ENCODE results near the gene SULT1C3. TPM values are rescaled to one million over a fixed set of nuclear protein-coding genes. Genes with fewer than 3 reads are reported as not detected.

The SULT1C3 gene
- total and polyA plus RNA-seq, 2 of the 13 experiments (the other 11 are each of a cell fraction or from before 2014, with no cell fraction given) = not detected

GRCh38 chr2:108288534-108289106 lies 48.9 kb downstream of the SULT1C3 start, which contains the start of gene SULT1C2 (continued):
- peak; percentile 41; the same call in 1 of the 2 replicates for TF ChIP-seq ZNF414 (CRISPR knock-in tag; IDR thresholded peaks at IDR 0.05)
- TF ChIP-seq ZNF746 (CRISPR knock-in tag; IDR thresholded peaks at IDR 0.05) = 0 out of 2 replicates have a peak, but pooled peaks have one; percentile 57
- no peak for TF ChIP-seq ZNF251 (CRISPR knock-in tag; IDR thresholded peaks at IDR 0.05)
- TF ChIP-seq KAT7 (CRISPR knock-in tag; IDR thresholded peaks at IDR 0.05; ENCODE audit: borderline replicate concordance) = peak; percentile 68; the same call in 1 of the 2 replicates
- no peak for TF ChIP-seq GTF2F1 (IDR thresholded peaks at IDR 0.05; ENCODE audit: low read length)
- TF ChIP-seq HNF1B (CRISPR knock-in tag; IDR thresholded peaks at IDR 0.05) = peak; percentile 54; the same call in 1 of the 2 replicates
- TF ChIP-seq RCOR2 (CRISPR knock-in tag; IDR thresholded peaks at IDR 0.05) = no peak
- no peak for TF ChIP-seq ARNTL (CRISPR knock-in tag; IDR thresholded peaks at IDR 0.05)
- no peak for TF ChIP-seq CENPX (CRISPR knock-in tag; IDR thresholded peaks at IDR 0.05)
- no peak for TF ChIP-seq CEBPZ (IDR thresholded peaks at IDR 0.05; ENCODE audit: low read length)
- 0 out of 2 replicates have a peak, but pooled peaks have one; percentile 22 for TF ChIP-seq CREM (IDR thresholded peaks at IDR 0.05)
- no peak for TF ChIP-seq CREM (CRISPR knock-in tag; IDR thresholded peaks at IDR 0.05)
- no peak for TF ChIP-seq HNRNPH1 (optimal IDR thresholded peaks at IDR 0.05; ENCODE audit: low read depth, low read length)
- no peak for TF ChIP-seq SRSF1 (optimal IDR thresholded peaks at IDR 0.05; ENCODE audit: low read depth, low read length)
- TF ChIP-seq ZBTB7A (CRISPR knock-in tag; IDR thresholded peaks at IDR 0.05) = no peak
- TF ChIP-seq HDAC2 (CRISPR knock-in tag; IDR thresholded peaks at IDR 0.05) = peak; percentile 50; the same call in 1 of the 2 replicates
- TF ChIP-seq RFXANK (CRISPR knock-in tag; IDR thresholded peaks at IDR 0.05) = no peak
- TF ChIP-seq DBP (CRISPR knock-in tag; IDR thresholded peaks at IDR 0.05; ENCODE audit: not compliant biosample characterization) = no peak
- peak; percentile 34; the same call in 1 of the 2 replicates for TF ChIP-seq IRF9 (CRISPR knock-in tag; IDR thresholded peaks at IDR 0.05; ENCODE audit: borderline replicate concordance)
- TF ChIP-seq ZNF792 (CRISPR knock-in tag; IDR thresholded peaks at IDR 0.05) = peak; percentile 76; the same call in 1 of the 2 replicates
- TF ChIP-seq ELF1 (CRISPR knock-in tag; IDR thresholded peaks at IDR 0.05) = no peak
- no peak for TF ChIP-seq NKX3-1 (CRISPR knock-in tag; IDR thresholded peaks at IDR 0.05)
- TF ChIP-seq BHLHE40 (IDR thresholded peaks at IDR 0.05; ENCODE audit: low read length) = peak; percentile 78

All from HepG2 (cell line).